ENCODE results near the gene DHX8. TPM values are rescaled to one million over a fixed set of nuclear protein-coding genes. Genes with fewer than 3 reads are reported as not detected.

DHX8 gene
- total and polyA plus RNA-seq, 10 of the 15 experiments (the other 5 are each of a cell fraction or from before 2014, with no cell fraction given): 27.6 to 50.4 (median 35.7) TPM

DNA sequence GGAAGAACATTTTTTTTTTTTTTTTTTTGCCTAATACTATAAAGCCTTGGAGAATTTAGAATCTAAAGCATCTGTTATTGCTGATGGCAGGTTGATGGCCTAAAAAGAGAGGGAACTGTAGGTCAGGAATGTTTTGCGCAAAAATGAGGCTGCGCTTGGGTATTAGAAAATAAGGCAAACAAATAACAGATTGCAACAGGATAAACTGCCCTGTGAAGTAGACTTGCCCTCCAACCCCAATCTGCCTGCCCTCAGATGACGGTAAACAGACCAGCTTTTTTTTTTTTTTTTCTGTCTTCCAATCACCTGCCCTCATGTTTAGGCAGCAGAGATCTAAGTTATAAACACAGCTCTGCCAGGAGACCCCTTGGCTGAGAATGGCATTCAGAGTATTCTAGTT is 3.8 kb upstream of the DHX8 start:
- H3K79me2 ChIP-seq (ENCODE audit: control insufficient read depth, insufficient read depth, low read length): peaks cover 12% of the 10 kb centered on the region
- H3K4me2 ChIP-seq (ENCODE audit: control insufficient read depth, insufficient read depth): no peak overlapping the region
- ChIA-PET CTCF (interaction anchor here (9.2 kb wide), 1 partner anchor 85 kb away, joined by 248 read pairs; the partner anchor contains the start of gene ARL4D), RAD21 (ENCODE audit: unreplicated experiment) (no interaction called here), POLR2A (interaction anchor here (0.5 to 0.6 kb wide), 2 partner anchors 44 to 119 kb away, joined by 3 read pairs; no protein-coding TSS in a partner anchor), SMC1A (ENCODE audit: uncharacterized antibody, unreplicated experiment) (interaction anchor here (1.2 kb wide), 2 partner anchors 19 to 86 kb away, joined by 3 read pairs; no protein-coding TSS in a partner anchor)
- H3K4me3 ChIP-seq: no peak overlapping the region
- TF ChIP-seq RUNX3 (IDR thresholded peaks at IDR 0.05; ENCODE audit: low read length) (no peak), YBX1 (IDR thresholded peaks at IDR 0.05) (no peak), KDM1A (IDR thresholded peaks at IDR 0.05; ENCODE audit: borderline replicate concordance) (no peak), RFX5 (IDR thresholded peaks at IDR 0.05; ENCODE audit: low read depth, low read length) (no peak), STAT3 (IDR thresholded peaks at IDR 0.05; ENCODE audit: low read depth, low read length) (no peak), HDGF (IDR thresholded peaks at IDR 0.05) (no peak)
- TF ChIP-seq, protein P1, sequence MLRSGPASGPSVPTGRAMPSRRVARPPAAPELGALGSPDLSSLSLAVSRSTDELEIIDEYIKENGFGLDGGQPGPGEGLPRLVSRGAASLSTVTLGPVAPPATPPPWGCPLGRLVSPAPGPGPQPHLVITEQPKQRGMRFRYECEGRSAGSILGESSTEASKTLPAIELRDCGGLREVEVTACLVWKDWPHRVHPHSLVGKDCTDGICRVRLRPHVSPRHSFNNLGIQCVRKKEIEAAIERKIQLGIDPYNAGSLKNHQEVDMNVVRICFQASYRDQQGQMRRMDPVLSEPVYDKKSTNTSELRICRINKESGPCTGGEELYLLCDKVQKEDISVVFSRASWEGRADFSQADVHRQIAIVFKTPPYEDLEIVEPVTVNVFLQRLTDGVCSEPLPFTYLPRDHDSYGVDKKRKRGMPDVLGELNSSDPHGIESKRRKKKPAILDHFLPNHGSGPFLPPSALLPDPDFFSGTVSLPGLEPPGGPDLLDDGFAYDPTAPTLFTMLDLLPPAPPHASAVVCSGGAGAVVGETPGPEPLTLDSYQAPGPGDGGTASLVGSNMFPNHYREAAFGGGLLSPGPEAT (IDR thresholded peaks at IDR 0.05; ENCODE audit: low read depth): no peak
- H3K27me3 ChIP-seq (replicated peaks in 1 of 2; ENCODE audit: control insufficient read depth in 2 of 2, insufficient read depth in 2 of 2, low read length in 1 of 2): no peaks in the 10 kb centered on the region
- in situ Hi-C loops (cut with MboI) (loop anchor here (5.0 kb wide), 2 partner anchors 93 to 273 kb away; no protein-coding TSS in a partner anchor), intact Hi-C loops (cut with micrococcal nuclease; ENCODE audit: unreplicated experiment) (loop anchor here (5.0 kb wide), 1 partner anchor 73 kb away; no protein-coding TSS in a partner anchor)
- no peak for ATAC-seq
- H3K4me1 ChIP-seq (ENCODE audit: control insufficient read depth, insufficient read depth, low read length): peaks cover 5% of the 10 kb centered on the region
- H4K20me1 ChIP-seq (ENCODE audit: control insufficient read depth, insufficient read depth): no peaks in the 10 kb centered on the region
- 94% methylated on average over 3 of the region's 3 CpGs for WGBS (ENCODE audit: insufficient coverage, insufficient replicate concordance, low lambda C conversion rate, missing lambda C conversion rate)
- no peak for DNase-seq (ENCODE audit: low read depth, low spot score)
- no peak for FAIRE-seq
- H3K27ac ChIP-seq (ENCODE audit: control insufficient read depth, insufficient read depth): no peak overlapping the region
- no peaks in the 10 kb centered on the region for H3K36me3 ChIP-seq (ENCODE audit: control insufficient read depth in 2 of 2, insufficient read depth in 2 of 2, low read length in 1 of 2)
- no TSS peak for BruUV-seq (replicated peaks)
- H3K9me3 ChIP-seq (replicated peaks; ENCODE audit: control insufficient read depth, insufficient read depth, low read length): no peaks in the 10 kb centered on the region
- no peak overlapping the region for H2AFZ ChIP-seq (ENCODE audit: control insufficient read depth, low read depth, low read length)
- H3K9ac ChIP-seq (ENCODE audit: control insufficient read depth, insufficient read depth, low read length): no peak overlapping the region
